ENCODE measurements around the gene SEL1L3.

SEL1L3 gene

GRCh38 chr4:25815586-25815985 is 47.2 kb downstream of the SEL1L3 start:
- no peak for DNase-seq

- DNase-seq: no peak
These were observed 48.3 kb downstream of the SEL1L3 start for GRCh38 chr4:25814301-25815136.

- DNase-seq: no peak
These were observed 49.2 kb downstream of the SEL1L3 start for GRCh38 chr4:25813448-25814106.

GRCh38 chr4:25811841-25812240 is 50.9 kb downstream of the SEL1L3 start:
- no peak for DNase-seq

- DNase-seq: no peak
These were observed 51.5 kb downstream of the SEL1L3 start for GRCh38 chr4:25811374-25811690.

- DNase-seq: no peak
These were observed 52.1 kb downstream of the SEL1L3 start for GRCh38 chr4:25810461-25811373.

GRCh38 chr4:25809996-25810395 is 52.8 kb downstream of the SEL1L3 start:
- DNase-seq: no peak

- no peak for DNase-seq
These were observed 55.6 kb downstream of the SEL1L3 start for GRCh38 chr4:25807102-25807728.

- DNase-seq: no peak
These were observed 57.4 kb downstream of the SEL1L3 start for GRCh38 chr4:25805255-25805860.

- no peak for DNase-seq
These were observed 59.0 kb downstream of the SEL1L3 start for GRCh38 chr4:25803720-25804225.

GRCh38 chr4:25801594-25801993 is 61.2 kb downstream of the SEL1L3 start:
- no peak for DNase-seq

GRCh38 chr4:25800245-25800644 is 62.5 kb downstream of the SEL1L3 start:
- DNase-seq: no peak

GRCh38 chr4:25799522-25799921 is 63.3 kb downstream of the SEL1L3 start:
- no peak for DNase-seq

- no peak for DNase-seq
These were observed 65.7 kb downstream of the SEL1L3 start for GRCh38 chr4:25797136-25797535.

- DNase-seq: no peak
These were observed 67.0 kb downstream of the SEL1L3 start for GRCh38 chr4:25795566-25796454.

GRCh38 chr4:25795091-25795490 is 67.7 kb downstream of the SEL1L3 start:
- DNase-seq: no peak

GRCh38 chr4:25792876-25793275 is 69.9 kb downstream of the SEL1L3 start:
- no peak for DNase-seq

GRCh38 chr4:25792200-25792791 is 70.5 kb downstream of the SEL1L3 start:
- no peak for DNase-seq

- no peak for DNase-seq
These were observed 72.8 kb downstream of the SEL1L3 start for GRCh38 chr4:25790024-25790423.

GRCh38 chr4:25788703-25789238 is 74.0 kb downstream of the SEL1L3 start:
- no peak for DNase-seq
